A172 (cell line): ENCODE measurements around the gene CAPN8. TPM values are rescaled to one million over a fixed set of nuclear protein-coding genes. Genes with fewer than 3 reads are reported as not detected.

Experiments used
- DNase-seq: peaks from one replicate; pipeline ENCODE4 v3.0.0-alpha.2; 2015; ENCODE audit warnings: low spot score
- total RNA-seq: library from RNA; depleted of rRNA; stranded (reverse); fragments of >200 nt; shearing (Covaris generic); gene quantifications from 2 replicates; pipeline ENCODE4 v1.2.3, GENCODE V29; 2014

CAPN8 gene
- total RNA-seq, 1 experiment from 2014 or later: not detected

DNA sequence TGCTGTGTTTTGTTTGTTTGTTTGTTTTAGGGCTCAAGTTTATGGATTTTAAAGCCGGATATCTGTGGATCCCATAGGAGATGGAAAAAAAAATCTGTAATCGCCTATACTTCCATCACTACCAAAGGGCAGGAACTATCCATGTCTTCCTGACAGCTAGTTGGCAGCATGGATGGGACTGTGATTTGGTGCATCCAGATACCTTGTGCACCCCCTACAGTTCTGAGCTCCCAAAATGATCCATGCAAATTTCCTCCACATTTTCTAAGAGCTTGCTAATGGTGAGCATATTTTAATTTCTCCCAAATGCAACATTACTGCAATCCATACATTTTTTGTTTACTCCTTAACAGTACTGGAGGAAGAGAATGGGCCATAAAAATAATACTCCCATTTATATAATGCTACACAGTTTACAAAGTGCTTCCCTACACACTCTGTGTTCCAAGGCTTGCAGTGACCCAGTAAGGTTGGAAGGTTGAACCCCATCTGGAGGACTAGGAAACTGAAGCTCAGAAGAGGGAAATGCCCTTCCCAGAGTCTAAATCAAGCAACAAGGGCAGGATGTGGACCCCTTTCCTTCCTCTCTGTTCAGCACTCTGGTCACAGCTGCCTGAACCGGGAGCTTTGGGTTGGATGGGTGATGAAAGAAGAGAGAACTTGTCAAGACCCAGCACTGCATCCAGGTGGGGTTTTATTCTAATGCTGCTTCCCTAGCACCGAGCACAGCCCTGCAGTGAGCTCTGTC, 48.0 kb downstream of the CAPN8 start:
- DNase-seq: no peak

DNA sequence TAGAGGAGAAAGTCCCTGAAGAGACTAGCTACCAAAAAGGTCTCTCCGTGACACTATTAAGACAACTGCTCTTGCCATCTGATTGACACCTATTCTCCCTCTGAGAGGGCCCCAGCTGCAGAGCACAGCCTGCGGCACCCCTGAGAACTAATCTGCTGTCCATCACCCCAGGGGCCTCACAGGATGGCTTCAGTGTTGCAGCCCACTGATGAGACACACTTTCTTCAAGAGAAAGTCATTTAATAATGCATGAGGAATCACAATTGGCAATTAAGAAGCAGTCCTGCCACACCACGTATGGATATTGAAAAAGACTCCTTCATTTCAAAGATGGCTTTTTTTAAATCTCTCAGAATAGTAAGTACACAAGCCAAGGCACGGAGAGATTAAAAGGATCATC, 48.9 kb downstream of the CAPN8 start:
- DNase-seq: no peak

DNA sequence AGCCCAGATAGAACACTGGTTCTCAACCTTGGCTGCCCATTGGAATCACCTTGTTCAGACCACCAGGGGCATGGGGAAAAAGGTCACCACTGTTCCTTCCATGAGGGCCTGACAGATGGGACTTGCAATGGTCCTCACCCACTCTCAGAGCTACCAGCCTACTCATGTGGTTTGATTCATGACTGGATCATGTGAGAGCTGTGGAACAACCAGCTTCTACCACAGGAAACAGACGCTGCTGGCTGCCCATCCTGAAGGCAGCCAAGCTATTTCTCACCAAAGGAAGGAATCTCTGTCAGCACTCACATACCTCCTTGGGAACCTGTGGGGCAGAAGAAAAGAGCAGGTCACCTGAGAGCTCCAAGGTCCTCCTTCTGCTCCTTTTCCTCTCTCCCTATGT, 53.6 kb downstream of the CAPN8 start:
- no peak for DNase-seq

DNA sequence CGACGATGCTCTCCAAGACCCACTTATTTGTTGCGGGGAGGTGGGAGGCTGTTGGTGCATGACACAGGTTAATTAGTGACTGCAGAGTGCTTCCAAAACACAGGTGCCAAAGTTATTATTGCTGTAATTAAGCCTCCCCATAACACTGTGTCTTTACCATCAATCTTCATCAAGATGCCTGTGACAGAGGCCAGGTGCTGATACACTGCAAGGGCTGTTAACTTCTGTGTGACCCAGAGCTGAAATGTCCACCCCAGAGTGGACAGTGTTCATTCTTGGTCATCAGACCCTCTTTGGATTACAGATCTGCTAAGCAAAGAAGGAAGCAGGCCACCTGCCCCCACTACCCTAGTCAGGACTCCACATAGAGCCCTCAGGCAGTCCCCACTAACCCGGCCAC, 55.5 kb downstream of the CAPN8 start:
- DNase-seq: no peak

DNA sequence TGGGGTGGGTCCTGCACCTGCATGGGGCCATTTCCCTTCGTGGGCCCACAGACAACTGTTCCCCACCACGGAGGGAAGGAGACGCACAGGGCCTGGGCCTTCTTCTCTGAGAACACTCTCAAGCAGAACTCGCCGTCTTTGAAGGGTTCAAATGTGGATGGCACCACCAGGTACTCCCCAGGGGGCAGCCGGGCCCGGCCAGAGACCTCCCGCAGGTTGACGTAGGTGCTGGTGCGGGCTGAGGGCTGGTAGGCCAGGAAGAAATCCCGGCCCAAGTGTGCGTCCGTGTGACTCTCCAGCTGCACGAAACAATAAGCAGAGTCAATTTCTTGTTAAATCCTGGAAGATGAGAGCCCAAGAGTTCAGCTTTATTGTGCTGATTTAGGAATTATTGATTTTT, 56.4 kb downstream of the CAPN8 start:
- DNase-seq: no peak

DNA sequence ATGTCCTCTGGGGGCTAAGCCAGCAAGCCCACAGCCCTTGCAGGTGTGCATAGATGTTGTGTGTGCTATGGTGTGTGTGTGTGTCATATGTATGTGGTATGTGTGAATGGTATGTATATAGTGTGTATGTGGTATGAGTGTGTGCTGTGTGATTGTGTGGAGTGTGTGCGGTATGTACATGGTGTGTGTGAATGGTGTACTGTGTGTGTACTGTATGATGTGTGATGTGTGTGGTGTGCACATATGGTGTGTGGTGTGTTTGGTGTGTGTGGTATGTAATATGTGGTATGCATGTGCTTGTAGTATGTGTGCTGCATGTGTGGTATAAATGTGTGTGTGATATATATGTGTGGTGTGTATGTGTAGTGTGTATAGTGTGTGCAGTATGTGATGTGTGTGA, 107.0 kb downstream of the CAPN8 start:
- no peak for DNase-seq

DNA sequence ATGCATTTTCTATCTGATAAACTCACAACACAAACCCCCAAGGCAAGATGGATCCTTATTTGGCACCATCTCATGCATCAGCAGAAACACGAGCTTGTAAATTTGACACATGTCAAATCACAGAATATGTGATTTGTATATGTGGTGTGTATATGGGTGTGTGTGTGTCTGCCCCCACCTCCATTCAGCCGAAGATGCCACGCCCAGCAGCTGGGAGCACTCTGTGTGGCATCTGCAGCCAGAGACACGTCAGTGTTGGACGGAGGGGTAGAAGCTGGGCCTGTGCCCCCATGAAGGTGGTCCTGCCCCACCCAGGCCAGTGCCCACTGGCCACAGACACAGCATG, 108.4 kb downstream of the CAPN8 start:
- DNase-seq: no peak

DNA sequence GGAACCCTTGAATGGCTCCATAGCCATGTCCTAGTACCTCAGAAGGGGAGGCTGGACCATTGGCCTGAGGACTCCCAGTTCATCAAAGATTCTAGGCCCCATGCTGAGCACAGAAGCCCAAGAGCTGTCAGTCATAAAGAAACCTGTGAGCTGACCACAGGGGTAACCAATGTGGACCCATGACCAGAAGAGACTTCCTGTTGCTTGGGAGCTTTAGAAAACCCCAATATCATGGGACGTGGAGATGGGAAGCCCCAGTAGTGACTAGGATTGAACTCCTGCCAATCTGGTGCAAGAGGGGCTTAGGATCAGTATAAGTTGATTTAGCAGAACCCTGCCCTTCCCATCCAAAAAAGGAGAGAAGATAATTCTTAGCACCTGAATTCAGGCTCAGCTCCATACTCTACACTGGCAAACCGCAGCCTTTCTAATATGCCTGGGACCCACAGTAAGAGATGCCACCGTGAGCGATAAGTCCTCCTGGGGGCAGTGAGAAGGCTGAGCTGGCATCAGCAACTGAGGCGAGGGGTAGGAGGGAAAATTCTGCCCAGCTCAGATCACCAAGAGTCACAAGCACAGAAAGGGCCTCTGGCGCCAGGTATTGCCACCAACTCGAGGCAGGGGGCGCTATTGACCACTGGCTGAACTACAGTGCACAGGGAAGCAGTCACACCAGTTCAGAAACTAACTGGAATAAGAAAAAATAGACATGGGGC, 108.9 kb downstream of the CAPN8 start:
- peak; percentile 33 for DNase-seq

DNA sequence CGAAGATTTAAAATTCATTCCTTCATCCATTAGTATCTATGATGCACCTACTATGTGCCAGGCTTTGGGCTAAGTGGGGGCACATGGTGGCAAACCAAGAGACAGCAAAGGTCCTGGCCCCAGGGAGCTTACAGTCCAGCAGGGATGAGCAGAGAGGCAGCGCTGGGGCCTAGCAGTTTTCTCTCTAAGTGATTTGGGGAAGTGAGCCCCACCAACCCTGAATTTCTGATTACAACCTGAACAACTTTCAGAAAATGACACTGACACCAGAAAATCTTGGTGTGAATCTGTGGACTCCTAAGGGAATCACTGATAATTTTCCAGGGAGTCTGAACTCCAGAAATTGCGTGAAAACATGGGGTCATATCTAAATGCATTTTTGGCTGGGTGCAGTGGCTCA, 111.5 kb downstream of the CAPN8 start:
- DNase-seq: no peak

DNA sequence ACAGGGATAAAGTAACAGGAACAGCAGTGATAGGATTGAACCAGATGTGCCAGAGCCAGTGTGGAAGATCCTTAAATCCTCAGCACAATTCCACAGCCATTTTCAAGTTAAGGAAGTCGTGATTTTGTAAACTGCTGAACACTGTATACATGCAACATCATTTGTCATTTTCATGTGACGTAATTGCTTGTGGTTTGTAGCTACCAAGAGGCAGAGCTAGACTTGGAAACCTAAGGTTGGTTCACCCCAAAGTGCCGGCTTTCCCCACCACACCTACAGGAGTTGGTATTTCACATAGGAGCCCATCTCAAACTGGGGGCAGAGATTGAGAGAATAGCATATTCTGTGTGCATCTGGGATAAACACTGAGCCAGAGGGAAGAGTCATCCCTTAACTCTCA, 113.9 kb downstream of the CAPN8 start:
- no peak for DNase-seq

DNA sequence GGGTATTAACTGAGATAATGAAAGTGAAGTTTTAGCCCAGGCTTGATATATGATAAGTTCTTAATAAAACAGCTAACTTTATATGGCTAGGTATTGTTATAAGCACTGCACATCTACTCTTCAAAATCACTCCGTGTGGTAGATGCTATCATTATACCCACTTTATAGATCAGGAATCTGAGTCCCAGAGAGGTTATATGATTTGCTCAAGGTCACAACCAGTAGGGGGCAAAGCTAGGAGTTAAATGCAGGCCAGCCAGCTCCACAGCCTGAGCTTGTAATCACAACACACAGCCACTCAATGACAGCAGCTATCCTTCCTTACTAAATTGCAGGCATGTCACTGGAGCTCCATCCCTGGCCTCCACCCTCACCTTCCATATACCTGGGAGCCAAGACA, 115.8 kb downstream of the CAPN8 start:
- DNase-seq: no peak

DNA sequence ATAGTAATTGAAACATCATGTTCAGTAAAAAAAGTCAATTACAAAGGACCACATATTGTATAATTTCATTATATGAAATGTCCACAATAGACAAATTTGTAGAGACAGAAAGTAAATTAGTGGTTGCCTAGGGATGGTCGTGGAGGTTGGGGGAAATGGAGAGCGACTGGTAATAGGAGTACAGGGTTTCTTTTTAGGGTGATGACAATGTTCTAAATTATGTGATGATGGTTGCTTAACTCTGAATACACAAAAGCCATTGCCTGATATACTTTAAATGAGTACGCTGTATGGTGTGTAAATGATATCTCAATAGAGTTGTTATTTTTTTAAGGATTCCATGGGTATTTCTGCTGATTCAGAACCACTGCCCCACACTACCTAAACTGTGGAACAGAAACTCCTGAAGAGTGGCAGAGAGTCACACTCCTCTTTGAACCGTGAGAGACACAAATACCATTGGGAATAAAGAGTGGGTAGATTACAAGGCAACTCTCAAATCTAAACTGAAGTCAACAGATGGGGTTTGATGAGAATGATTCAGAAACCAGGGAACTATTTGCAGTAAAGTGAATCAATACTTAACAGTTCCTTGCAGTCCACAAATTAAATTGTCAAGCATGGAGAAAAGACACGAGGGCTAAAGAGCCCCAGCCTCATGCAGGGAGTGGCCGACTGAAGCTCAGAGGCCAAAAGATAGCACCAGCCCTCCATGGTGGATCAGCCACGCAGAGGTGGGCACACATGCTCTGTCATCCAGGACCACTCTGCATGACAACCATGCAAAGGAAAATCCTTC, 118.0 kb downstream of the CAPN8 start:
- no peak for DNase-seq

DNA sequence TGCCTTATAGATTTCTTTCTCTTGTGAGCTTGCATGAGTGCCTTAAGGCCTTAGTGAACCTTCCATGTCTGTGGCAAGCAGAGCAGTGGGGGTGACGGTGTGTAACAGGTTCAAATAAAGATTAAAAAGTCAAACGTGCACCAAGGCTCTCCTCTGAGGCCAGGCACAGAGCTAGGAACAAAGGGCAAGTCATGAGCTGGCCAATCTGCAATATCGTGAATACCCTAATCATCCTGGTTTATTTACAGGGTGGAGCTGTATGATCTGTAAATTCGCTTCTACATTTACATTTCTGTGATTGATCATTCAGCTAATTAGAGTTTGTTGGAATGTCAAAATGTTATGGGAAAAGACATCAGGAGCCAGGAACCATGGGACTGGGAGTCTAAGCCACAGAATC, 120.2 kb downstream of the CAPN8 start:
- no peak for DNase-seq

DNA sequence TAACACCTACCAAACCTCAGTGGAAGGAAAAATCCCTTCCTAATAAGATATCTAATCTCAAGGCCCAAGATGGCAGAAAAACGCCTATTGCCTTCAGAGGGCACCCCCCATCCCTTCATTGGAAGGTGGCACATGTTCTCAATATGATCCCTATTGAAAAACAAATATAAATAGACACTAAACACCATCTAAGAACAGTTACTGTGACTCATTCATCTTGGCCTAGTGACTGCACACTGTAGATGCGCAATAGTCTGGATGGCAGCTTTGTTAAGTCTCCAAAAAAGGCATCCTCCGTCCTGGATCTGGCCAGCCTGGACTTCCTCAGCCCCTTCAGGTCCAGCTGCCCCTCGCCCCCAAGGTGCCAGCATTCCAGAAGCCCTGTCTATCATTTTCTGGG, 121.9 kb downstream of the CAPN8 start:
- DNase-seq: no peak

DNA sequence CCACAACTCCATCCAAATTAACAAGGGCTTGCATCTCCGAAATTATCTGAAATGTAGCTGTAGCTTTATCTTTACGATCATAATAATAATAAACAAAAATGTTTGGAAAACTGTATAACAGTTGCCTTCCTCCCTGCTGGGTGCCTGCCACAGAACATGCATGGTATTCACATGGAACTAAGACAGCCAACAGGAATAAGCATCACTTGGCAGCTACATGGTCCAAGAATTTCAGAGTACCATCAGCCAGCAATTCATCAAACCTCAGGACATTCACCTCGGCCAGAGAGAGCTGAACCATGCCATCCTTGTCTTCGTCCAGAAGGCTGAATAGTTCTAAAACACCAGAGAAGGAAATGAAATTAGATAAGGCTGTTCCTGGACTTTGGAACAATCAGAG, 122.7 kb downstream of the CAPN8 start:
- DNase-seq: no peak

DNA sequence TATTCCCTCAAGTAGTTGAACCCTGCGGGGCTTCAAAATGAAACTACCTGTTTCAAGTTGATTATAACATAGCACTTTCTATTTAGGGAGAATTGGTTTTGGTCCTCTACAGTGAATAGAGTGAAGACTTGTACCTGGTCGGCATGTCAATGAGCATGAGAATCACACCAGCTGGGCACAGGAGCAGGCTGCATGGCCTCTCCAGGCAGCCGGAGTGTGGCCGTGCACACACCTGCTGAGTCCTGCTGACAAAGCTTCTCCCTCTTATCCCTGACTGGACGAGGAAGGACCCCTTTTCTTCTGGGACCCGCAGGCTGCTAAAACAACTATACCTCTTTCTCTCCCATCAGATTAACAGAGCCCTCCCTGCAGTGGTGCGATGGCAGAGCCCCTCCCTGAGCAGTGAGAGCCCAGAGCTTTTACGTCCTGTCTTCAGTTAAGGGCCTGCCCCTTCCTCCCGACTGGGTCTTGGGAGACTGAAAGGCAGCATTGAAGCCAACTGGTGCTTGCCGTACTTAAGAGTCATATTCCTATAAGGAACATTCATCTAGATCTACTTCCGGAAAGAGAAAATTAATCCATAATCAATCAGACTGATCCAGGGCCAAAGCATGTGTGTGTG, 124.9 kb downstream of the CAPN8 start:
- no peak for DNase-seq

DNA sequence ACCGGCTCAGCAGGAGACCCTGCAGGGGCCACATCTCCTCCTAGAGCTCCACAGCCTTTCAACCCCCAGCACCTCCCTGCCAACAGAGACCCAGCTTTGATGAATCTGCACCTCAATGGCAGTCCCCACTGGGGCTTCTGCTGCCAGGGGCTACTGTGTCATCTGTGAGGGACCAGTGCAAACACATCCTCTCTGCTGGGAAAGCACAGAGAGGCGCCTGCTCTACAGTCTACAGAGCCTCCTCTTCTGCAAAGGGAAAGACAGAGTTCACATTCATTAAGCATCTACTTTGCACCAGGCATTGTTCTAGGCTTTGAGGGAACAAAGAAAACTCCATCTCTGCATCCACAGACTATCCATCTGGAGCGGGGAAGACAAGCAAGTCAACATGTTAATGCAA, 125.8 kb downstream of the CAPN8 start:
- DNase-seq: no peak

DNA sequence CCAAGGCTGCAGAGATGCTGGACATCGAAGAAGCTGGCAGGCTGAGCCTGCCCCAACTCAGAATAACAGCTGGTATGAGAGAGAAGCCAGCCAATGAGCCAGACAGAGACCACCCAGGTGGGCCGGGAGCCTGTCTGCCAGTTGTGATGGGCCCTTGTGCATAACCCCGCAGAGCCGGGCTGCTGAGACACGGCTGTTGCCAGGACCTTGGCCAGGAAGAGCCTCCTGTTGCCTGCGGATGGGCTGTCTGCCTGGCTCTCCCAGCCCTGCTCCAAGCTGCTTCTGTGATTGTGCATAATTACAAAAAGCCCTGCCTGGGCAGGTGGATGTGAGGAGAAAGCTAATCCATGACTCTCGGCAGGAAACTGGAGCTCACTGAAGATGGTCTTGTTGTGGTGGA, 126.5 kb downstream of the CAPN8 start:
- no peak for DNase-seq

DNA sequence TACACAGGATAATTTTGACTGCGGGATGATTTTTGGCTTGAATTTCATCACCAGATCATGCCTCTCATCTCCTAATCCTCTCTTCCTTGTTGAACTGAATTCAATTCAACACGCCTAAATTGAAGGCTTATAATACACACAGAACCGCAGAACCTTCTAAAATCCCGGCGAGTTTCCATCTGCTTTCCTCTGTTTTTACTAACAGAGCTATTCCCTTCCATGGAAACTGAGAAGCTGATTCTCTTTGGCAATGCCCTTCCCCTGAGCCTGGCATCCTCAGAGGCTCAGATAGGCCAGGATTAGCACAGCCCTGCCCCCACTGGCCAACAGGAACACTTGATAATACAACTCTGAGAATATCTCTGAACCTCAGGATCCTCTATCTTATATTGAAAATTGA, 130.2 kb downstream of the CAPN8 start:
- no peak for DNase-seq

DNA sequence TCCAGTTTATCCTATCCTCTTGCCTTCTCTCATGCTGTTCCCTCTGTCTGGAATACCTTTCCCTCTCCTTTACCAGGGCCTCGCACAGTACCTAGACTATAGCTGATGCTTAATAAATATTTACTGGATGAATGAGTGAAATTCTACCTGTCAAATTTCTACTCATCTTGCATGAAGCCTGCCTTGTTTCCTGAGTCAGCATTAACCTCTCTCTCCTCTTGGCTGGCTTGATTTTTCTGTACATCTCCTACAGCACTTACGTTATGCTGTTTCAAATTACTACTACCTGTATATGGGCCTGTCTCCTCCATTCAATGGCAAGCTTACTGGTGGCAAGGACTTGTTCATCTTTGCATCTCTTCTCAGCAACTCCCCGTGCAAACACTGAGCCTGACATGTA, 130.8 kb downstream of the CAPN8 start:
- no peak for DNase-seq

DNA sequence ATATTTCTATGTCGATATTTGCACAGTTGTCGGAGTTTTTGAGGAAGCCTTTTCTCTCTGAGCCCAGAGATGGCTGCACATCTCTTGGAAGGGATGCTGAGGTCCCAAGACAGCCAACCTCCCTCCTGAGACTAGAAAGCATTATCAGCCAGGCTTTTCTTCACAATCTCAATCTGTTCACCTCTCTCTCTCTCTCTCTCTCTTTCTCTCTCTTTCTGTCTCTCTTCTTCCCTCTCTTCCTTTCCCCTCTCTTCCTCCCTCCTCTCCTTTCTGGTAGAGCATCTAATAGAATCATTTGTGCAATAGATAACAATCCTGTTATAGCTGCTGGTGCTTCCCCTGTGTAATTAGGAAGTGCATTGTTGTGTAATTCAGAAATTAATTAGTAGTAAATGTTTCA, 131.8 kb downstream of the CAPN8 start:
- DNase-seq: no peak

DNA sequence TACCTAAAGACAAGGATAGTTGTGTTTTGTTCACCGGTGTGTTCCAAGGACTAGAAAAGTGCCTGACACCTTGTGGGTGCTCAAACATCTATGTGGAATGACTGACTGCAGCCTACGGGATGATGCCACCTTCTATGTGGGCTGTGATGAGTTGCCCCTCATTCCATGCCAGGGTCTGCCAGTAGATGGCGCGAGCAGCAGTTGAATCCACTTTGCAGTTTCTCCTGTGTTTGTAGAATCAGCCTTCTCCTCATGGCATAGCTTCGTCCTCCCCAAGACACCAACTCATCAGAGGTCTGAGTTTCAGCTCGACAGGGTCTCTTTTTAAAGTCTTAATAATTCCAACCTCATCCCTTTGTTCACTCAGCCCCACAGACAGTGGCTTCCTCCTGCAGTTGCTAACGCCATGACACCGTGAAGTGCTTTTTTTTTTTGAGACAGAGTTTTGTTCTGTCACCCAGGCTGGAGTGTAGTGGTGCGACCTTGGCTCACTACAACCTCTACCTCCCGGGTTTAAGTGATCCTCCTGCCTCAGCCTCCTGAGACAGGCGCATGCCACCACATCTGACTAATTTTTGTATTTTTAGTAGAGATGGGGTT, 133.7 kb downstream of the CAPN8 start:
- DNase-seq: peak; percentile 53
